Measurements from ENCODE around the gene MYBPC3. TPM values are rescaled to one million over a fixed set of nuclear protein-coding genes. Genes with fewer than 3 reads are reported as not detected.
"Not testable (repeated sequence)": the region's sequence is repeated elsewhere in the genome, so short reads cannot be mapped to it uniquely, and the experiment has no call there.

MYBPC3 gene
- total and polyA plus RNA-seq, 7 donors, result 0.01 to 1.3 (median 0.44) TPM

DNA sequence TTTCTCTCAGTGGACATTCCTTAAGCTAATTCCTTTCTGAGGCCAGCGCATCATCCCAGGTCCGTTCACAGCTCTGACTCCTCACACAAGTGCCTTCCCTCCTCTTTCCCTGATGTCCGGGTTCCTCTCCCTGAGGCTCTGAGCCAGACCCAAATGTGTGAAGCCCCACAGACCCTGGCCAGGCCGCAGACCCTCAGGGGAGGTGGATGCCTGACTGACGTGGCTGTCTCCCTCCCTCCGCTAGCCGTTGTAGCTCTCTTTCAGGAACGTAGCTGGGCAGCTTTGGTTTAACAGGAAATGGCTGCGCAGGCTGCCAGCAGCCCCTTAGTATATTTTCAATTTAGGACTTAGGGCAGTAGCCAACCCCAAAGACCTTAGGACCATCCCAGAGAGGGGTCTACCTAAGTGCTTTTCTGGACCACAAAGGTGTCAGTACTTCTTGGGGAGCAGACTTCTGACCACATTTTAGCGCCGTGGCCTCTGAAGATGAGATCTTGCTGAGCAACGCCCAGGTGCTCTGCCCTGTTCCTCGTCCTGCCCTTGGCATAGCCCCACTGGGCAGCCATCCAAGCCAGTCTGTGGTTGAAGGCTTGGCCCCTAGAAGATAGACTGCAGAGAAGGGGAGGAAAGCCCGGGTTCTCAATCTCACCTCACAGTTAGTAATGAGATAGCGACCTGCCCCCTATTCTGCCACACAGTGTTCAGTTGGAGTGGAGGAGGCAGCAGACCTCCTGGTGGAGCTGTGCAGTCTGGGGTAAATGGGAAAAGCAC, 27.0 kb downstream of the MYBPC3 start:
- peaks cover 21% of the 10 kb centered on the region for H3K4me1 ChIP-seq
- intact Hi-C loops (cut with DNase I), result loop anchor here in 1 of 2 donors (2.0 kb wide), 1 partner anchor 57 kb away; no protein-coding TSS in a partner anchor

DNA sequence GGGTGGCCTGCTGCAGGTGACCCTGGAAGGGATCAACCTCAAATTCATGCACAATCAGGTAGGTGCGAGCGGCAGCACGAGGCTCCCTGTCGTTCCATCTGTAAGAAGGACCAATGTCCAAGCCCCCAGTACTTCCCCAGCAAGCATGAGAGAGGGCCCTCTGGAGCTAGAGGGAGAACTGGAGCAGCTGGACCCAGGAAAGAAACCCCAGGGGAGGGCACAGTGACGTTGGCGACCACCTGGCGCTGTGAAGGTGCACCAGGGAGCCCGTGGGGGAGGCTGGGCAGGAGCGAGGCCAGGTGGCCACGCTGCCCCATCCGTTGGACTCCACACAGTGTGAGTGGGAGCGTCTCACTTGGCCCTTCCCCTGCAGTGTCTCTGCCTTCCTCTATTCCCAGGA, 28.0 kb downstream of the MYBPC3 start:
- Histone ChIP-seq H3K27ac (no peak overlapping the region), H3K4me3 (no peak overlapping the region), H3K27me3 (ENCODE audit: insufficient read depth in 3 of 3, low read length in 2 of 3) (no peaks in the 10 kb centered on the region), H3K36me3 (ENCODE audit: insufficient read depth in 1 of 2, low read depth in 1 of 2) (peaks cover 0 to 6% of the 10 kb centered on the region in 2 donors), H3K4me1 (peaks cover 12% of the 10 kb centered on the region), H3K9me3 (no peaks in the 10 kb centered on the region)
- DNase-seq (no peak), ATAC-seq (no peak)
- intact Hi-C loops (cut with DNase I), result no loop called here
- TF ChIP-seq, protein P1, sequence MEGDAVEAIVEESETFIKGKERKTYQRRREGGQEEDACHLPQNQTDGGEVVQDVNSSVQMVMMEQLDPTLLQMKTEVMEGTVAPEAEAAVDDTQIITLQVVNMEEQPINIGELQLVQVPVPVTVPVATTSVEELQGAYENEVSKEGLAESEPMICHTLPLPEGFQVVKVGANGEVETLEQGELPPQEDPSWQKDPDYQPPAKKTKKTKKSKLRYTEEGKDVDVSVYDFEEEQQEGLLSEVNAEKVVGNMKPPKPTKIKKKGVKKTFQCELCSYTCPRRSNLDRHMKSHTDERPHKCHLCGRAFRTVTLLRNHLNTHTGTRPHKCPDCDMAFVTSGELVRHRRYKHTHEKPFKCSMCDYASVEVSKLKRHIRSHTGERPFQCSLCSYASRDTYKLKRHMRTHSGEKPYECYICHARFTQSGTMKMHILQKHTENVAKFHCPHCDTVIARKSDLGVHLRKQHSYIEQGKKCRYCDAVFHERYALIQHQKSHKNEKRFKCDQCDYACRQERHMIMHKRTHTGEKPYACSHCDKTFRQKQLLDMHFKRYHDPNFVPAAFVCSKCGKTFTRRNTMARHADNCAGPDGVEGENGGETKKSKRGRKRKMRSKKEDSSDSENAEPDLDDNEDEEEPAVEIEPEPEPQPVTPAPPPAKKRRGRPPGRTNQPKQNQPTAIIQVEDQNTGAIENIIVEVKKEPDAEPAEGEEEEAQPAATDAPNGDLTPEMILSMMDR (IDR thresholded peaks at IDR 0.05), result no peak
- 86 to 91% (median 91%) methylated on average over 12 of the region's 12 CpGs for WGBS, 3 donors

More for the DNA sequence above, 27.0 kb downstream of the MYBPC3 start:
- ATAC-seq, result no peak
- DNase-seq, result no peak
- Histone ChIP-seq H3K27ac (no peak overlapping the region), H3K9me3 (no peaks in the 10 kb centered on the region), H3K4me3 (no peak overlapping the region), H3K27me3 (ENCODE audit: insufficient read depth in 3 of 3, low read length in 2 of 3) (no peaks in the 10 kb centered on the region), H3K36me3 (ENCODE audit: insufficient read depth in 1 of 2, low read depth in 1 of 2) (peaks cover 0 to 6% of the 10 kb centered on the region in 2 donors)
- TF ChIP-seq, protein P1 (IDR thresholded peaks at IDR 0.05), result no peak
- WGBS, 3 donors, result 73 to 80% (median 77%) methylated on average over 15 of the region's 15 CpGs

DNA sequence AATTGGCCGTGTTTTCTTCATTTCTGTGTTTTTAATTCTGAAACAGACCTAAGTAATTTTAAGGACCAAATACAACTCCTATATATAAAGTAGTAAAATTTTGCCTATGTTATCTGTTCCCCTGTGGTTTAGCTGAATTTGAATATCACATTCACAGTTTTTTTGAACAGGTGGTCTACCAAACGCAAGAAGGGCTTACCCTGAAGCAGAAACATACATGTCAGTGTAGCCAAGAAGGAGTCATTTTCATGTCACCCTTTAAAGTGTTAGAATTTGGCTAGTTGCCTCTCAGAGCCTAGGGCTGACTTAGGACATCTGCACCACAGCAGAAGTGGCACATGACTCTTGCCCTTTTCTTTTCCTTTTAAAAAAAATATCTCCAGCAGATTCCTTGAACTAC, 34.3 kb downstream of the MYBPC3 start:
- WGBS, 3 donors, result 75 to 90% (median 79%) methylated on average over 2 of the region's 2 CpGs
- no peaks in the 10 kb centered on the region for H3K9me3 ChIP-seq
- ATAC-seq (no peak), DNase-seq (no peak)
- intact Hi-C loops (cut with DNase I), result no loop called here
- H3K27ac ChIP-seq, result no peak overlapping the region
- no peak overlapping the region for H3K4me3 ChIP-seq
- TF ChIP-seq, protein P1 (IDR thresholded peaks at IDR 0.05), result no peak
- H3K36me3 ChIP-seq (ENCODE audit: insufficient read depth in 1 of 2, low read depth in 1 of 2), result peaks cover 7 to 57% of the 10 kb centered on the region in 2 donors
- H3K4me1 ChIP-seq, result no peaks in the 10 kb centered on the region
- H3K27me3 ChIP-seq (ENCODE audit: insufficient read depth in 3 of 3, low read length in 2 of 3), result no peaks in the 10 kb centered on the region

DNA sequence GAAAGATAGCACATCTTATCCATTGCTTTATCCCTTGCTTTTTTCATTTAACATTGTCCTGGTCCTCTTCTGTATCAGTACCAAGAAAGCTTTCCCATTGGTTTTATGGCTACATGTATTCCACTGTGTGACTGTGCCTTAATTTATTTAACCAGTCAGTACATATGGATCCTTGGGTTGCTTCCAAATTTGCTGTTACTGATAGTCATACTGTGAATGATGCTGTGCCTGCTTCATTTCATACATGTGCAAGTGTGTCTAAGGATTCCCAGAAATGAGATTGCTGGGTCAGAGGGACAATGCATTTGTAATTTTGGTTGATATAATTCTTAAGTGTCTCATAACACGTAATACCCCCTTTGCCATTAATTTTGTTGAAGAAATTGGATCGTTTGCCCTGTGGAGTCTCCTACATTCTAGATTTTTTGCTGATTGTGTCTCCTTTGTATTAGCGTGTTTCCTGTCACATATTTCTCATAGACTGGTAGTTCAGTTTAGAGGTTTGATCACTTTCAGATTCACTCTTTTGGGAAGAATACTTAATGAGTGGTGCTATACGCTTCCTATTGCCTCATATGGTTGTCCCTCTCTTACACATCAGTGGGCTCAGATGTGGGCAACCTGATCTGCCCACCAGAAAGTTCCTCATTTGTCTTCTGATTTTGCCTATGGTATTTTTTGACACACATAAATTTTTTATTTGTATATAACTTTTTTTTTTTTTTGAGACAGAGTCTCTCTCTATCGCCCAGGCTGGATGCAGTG, 35.3 kb downstream of the MYBPC3 start:
- ATAC-seq (no peak), DNase-seq (no peak)
- Histone ChIP-seq H3K36me3 (ENCODE audit: insufficient read depth in 1 of 2, low read depth in 1 of 2) (peaks cover 7 to 67% of the 10 kb centered on the region in 2 donors), H3K4me1 (no peaks in the 10 kb centered on the region), H3K9me3 (no peaks in the 10 kb centered on the region), H3K4me3 (no peak overlapping the region), H3K27ac (no peak overlapping the region), H3K27me3 (ENCODE audit: insufficient read depth in 3 of 3, low read length in 2 of 3) (no peaks in the 10 kb centered on the region)
- intact Hi-C loops (cut with DNase I), result no loop called here
- whole genome bisulfite sequencing, 3 donors, result 88 to 91% (median 90%) methylated on average over 5 of the region's 5 CpGs
- TF ChIP-seq, protein P1 (IDR thresholded peaks at IDR 0.05), result no peak

DNA sequence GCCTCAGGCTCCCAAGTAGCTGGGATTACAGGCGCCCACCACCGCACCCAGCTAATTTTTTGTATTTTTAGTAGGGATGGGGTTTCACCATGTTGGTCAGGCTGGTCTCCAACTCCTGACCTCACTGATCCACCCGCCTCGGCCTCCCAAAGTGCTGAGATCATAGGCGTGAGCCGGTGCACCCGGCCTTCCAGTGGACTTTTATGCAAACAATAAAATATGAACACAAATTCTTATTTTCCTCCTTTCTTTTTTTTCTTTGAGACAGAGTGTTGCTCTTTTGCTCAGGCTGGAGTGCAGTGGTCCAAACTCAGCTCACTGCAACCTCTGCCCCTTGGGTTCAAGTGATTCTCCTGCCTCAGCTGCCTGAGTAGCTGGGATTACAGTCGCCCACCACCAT, 36.0 kb downstream of the MYBPC3 start:
- ATAC-seq; H3K4me1 ChIP-seq; H3K9me3 ChIP-seq; H3K27me3 ChIP-seq (ENCODE audit: insufficient read depth in 3 of 3, low read length in 2 of 3); DNase-seq; H3K27ac ChIP-seq; intact Hi-C loops (cut with DNase I); H3K4me3 ChIP-seq: not testable (repeated sequence)
- WGBS, 3 donors, result 89 to 96% (median 93%) methylated on average over 8 of the region's 8 CpGs
- H3K36me3 ChIP-seq (ENCODE audit: insufficient read depth in 1 of 2, low read depth in 1 of 2), result peaks cover 9 to 74% of the 10 kb centered on the region in 2 donors
